ENCODE results near the gene IL7R. TPM values are rescaled to one million over a fixed set of nuclear protein-coding genes. Genes with fewer than 3 reads are reported as not detected.
"Not testable (repeated sequence)": the region's sequence is repeated elsewhere in the genome, so short reads cannot be mapped to it uniquely, and the experiment has no call there.

IL7R gene
- total RNA-seq, 1 experiment from 2014 or later, result 0.41 TPM

DNA sequence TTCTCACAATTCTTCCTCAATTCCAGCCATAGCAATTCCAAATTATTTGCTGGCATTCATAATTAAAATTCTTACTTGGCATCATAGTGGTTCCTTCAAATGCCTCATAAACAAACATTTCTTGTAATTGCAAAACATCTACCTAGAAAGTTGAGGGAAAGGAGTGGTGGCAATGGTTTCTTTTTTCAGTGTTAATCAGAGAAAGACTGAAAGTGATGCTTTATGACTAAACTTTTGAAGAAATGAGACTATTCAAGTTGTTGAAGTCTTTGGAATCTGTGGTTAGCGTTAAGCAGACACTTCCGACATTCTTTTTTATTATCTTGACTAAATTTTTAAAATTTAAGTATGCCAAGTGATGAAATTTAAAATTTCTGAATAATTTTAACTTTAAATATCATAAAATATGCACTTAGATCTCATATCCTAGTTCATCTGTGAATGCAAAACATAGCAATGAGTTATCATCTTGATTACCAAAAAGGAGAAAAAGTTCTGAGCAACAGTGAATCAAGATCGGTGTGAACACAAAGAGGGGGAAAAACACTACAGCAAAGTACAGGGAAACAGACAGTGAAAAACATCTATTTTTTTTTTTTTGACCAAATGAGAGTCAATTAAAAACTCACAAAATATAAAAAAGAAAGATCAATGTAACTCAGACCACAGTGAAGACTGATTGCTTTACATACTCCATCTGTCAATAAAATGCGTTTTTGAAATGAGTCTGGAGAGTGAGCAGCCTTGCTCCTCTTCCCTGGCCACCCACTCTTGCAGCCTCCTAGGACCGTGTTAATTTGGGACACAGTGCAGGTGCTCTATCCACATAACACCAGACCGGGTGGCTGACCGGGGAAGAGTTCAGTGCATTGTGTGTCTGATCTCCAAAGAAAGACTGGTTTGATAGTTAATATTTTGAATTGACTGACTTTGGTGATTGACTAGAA, 20.6 kb upstream of the IL7R start:
- Histone ChIP-seq H3K4me3 (no peak overlapping the region), H3K9me3 (ENCODE audit: insufficient read depth, low read depth) (no peaks in the 10 kb centered on the region), H4K20me1 (ENCODE audit: insufficient read depth) (no peaks in the 10 kb centered on the region), H3K4me2 (no peak overlapping the region), H3K27me3 (ENCODE audit: insufficient read depth, low read depth) (no peaks in the 10 kb centered on the region), H3K9me2 (ENCODE audit: insufficient read depth) (peaks cover 5% of the 10 kb centered on the region; the same call in 1 of the 2 replicates), H3K4me1 (replicated peaks; ENCODE audit: insufficient read depth) (no peaks in the 10 kb centered on the region), H3F3A (ENCODE audit: insufficient read depth, low read depth) (no peaks in the 10 kb centered on the region), H3K79me2 (ENCODE audit: low read depth) (no peaks in the 10 kb centered on the region), H3K36me3 (ENCODE audit: low read depth) (no peaks in the 10 kb centered on the region), H3K27ac (no peak overlapping the region), H2AFZ (no peak overlapping the region)
- intact Hi-C loops (cut with micrococcal nuclease; ENCODE audit: unreplicated experiment), result no loop called here
- peak in 1 of 2 experiments; percentile 19 for DNase-seq
- POLR2A ChIA-PET (ENCODE audit: unreplicated experiment), result no interaction called here
- no TSS peak for BruUV-seq (replicated peaks)
- CTCF ChIA-PET, result no interaction called here
- TF ChIP-seq EZH2 (IDR thresholded peaks at IDR 0.05; ENCODE audit: low read depth), result no peak
- TF ChIP-seq, protein P1, sequence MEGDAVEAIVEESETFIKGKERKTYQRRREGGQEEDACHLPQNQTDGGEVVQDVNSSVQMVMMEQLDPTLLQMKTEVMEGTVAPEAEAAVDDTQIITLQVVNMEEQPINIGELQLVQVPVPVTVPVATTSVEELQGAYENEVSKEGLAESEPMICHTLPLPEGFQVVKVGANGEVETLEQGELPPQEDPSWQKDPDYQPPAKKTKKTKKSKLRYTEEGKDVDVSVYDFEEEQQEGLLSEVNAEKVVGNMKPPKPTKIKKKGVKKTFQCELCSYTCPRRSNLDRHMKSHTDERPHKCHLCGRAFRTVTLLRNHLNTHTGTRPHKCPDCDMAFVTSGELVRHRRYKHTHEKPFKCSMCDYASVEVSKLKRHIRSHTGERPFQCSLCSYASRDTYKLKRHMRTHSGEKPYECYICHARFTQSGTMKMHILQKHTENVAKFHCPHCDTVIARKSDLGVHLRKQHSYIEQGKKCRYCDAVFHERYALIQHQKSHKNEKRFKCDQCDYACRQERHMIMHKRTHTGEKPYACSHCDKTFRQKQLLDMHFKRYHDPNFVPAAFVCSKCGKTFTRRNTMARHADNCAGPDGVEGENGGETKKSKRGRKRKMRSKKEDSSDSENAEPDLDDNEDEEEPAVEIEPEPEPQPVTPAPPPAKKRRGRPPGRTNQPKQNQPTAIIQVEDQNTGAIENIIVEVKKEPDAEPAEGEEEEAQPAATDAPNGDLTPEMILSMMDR (conservative IDR thresholded peaks at IDR 0.05), result no peak

DNA sequence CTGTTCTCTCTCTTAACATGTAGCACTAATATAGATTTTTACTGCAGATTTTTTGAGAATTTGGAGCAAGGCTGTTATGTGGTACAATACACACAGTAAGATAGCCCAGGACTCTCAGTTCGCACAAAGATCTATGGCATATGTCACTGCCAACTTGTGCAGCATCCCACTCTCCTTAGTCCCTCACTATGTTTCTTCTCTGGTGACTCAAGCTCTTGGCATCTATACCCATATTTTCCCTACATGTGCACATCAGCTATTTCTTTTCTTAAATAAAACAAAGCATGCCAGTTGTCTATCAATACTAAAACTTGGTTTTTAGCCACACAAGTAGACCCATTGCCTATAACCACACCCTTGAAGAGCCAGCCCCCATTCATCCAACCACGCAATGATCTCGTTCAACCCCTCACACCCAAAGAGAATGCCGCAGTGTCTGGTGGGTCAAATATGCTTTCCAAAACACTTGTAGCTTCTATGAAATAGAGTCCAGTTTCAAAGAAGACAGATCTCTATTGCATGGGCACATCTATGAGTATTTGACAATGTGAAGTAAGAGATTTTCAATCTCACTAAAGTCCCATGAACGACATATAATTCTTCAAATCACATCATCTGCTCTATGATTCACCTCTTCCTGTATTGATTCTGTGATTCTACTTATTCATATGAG, 18.2 kb upstream of the IL7R start:
- Histone ChIP-seq H3K27ac (no peak overlapping the region), H3K36me3 (ENCODE audit: low read depth) (no peaks in the 10 kb centered on the region), H3K9me3 (ENCODE audit: insufficient read depth, low read depth) (peaks cover 11% of the 10 kb centered on the region; the same call in 1 of the 2 replicates), H3K4me2 (no peak overlapping the region), H3K4me3 (no peak overlapping the region), H3K27me3 (ENCODE audit: insufficient read depth, low read depth) (no peaks in the 10 kb centered on the region), H3F3A (ENCODE audit: insufficient read depth, low read depth) (no peaks in the 10 kb centered on the region), H3K9me2 (ENCODE audit: insufficient read depth) (no peaks in the 10 kb centered on the region), H4K20me1 (ENCODE audit: insufficient read depth) (no peaks in the 10 kb centered on the region), H2AFZ (no peak overlapping the region), H3K79me2 (ENCODE audit: low read depth) (no peaks in the 10 kb centered on the region), H3K4me1 (replicated peaks; ENCODE audit: insufficient read depth) (no peaks in the 10 kb centered on the region)
- no TSS peak for BruUV-seq (replicated peaks)
- CTCF ChIA-PET, result no interaction called here
- no peak for DNase-seq
- POLR2A ChIA-PET (ENCODE audit: unreplicated experiment), result no interaction called here
- intact Hi-C loops (cut with micrococcal nuclease; ENCODE audit: unreplicated experiment), result no loop called here
- no peak for TF ChIP-seq EZH2 (IDR thresholded peaks at IDR 0.05; ENCODE audit: low read depth)
- TF ChIP-seq, protein P1 (conservative IDR thresholded peaks at IDR 0.05), result no peak

DNA sequence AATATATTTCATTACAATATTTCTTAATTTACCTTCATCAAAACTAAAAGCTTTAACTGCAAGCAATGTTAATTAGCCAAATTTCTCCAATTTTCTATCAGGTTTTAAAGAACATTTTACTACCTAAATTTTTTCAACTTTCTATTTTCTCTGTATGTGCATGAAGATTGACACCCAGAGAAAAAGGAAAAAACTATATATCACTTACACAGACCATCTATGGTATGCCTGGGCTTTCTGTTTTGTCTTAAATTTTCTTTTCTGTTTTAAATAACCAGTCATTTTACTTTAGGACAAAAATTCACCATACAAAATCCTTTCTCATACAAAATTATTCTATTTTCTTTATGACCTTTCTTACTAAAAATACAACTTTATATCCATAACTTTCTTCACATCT, 13.8 kb upstream of the IL7R start:
- no TSS peak for BruUV-seq (replicated peaks)
- no peaks in the 10 kb centered on the region for H3K9me2 ChIP-seq (ENCODE audit: insufficient read depth)
- ChIA-PET POLR2A (ENCODE audit: unreplicated experiment) (no interaction called here), CTCF (no interaction called here)
- no peak overlapping the region for H3K4me2 ChIP-seq
- no peaks in the 10 kb centered on the region for H4K20me1 ChIP-seq (ENCODE audit: insufficient read depth)
- H3K27me3 ChIP-seq (ENCODE audit: insufficient read depth, low read depth), result no peaks in the 10 kb centered on the region
- H3K79me2 ChIP-seq (ENCODE audit: low read depth), result no peaks in the 10 kb centered on the region
- TF ChIP-seq EZH2 (IDR thresholded peaks at IDR 0.05; ENCODE audit: low read depth), result no peak
- TF ChIP-seq, protein P1 (conservative IDR thresholded peaks at IDR 0.05), result no peak
- no peaks in the 10 kb centered on the region for H3F3A ChIP-seq (ENCODE audit: insufficient read depth, low read depth)
- no peaks in the 10 kb centered on the region for H3K4me1 ChIP-seq (replicated peaks; ENCODE audit: insufficient read depth)
- intact Hi-C loops (cut with micrococcal nuclease; ENCODE audit: unreplicated experiment), result no loop called here
- H3K27ac ChIP-seq, result no peak overlapping the region
- no peak for DNase-seq
- no peak overlapping the region for H2AFZ ChIP-seq
- peaks cover 11% of the 10 kb centered on the region for H3K9me3 ChIP-seq (ENCODE audit: insufficient read depth, low read depth)
- H3K4me3 ChIP-seq, result no peak overlapping the region
- no peaks in the 10 kb centered on the region for H3K36me3 ChIP-seq (ENCODE audit: low read depth)

DNA sequence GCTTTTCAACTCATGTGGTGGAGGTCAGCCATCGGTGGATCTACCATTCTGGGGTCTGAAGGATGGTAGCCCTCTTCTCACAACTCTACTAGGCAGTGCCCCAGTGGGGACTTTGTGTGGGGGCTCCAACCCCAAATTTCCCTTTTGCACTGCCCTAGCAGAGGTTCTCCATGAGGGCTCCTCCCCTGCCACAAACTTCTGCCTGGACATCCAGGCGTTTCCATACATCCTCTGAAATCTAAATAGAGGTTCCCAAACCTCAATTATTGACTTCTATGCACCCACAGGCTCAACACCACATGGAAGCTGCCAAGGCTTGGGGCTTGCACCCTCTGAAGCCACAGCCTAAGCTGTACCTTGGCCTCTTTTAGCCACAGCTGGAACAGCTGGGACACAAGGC, 11.2 kb upstream of the IL7R start:
- POLR2A ChIA-PET (ENCODE audit: unreplicated experiment); DNase-seq; H3K27ac ChIP-seq; BruUV-seq (replicated peaks); H3K4me3 ChIP-seq; H2AFZ ChIP-seq; H4K20me1 ChIP-seq (ENCODE audit: insufficient read depth); H3K79me2 ChIP-seq (ENCODE audit: low read depth); intact Hi-C loops (cut with micrococcal nuclease; ENCODE audit: unreplicated experiment); H3K4me2 ChIP-seq; CTCF ChIA-PET; H3F3A ChIP-seq (ENCODE audit: insufficient read depth, low read depth); H3K4me1 ChIP-seq (replicated peaks; ENCODE audit: insufficient read depth); H3K36me3 ChIP-seq (ENCODE audit: low read depth); H3K27me3 ChIP-seq (ENCODE audit: insufficient read depth, low read depth); H3K9me2 ChIP-seq (ENCODE audit: insufficient read depth): not testable (repeated sequence)
- H3K9me3 ChIP-seq (ENCODE audit: insufficient read depth, low read depth), result peaks cover 11% of the 10 kb centered on the region

Data from PC-9 (cell line).